Stimulated activated CD4-positive, alpha-beta T cell treated with anti-CD3 and anti-CD28 coated beads, Interleukin-4, amount 100 ng/mL, for 48 hours (primary cell): ENCODE data around the gene NCBP2L.
"Not testable (repeated sequence)": the region's sequence is repeated elsewhere in the genome, so short reads cannot be mapped to it uniquely, and the experiment has no call there.

Experiments used
- DNase-seq, 2 donors: peaks; one replicate each; pipeline ENCODE4 v3.0.0-alpha.2; 2020; ENCODE audit warnings: low read depth in 2 of 2

Gene NCBP2L

GRCh38 chrX:107810053-107810452, 32.5 kb downstream of the NCBP2L start:
- not testable (repeated sequence) for DNase-seq

GRCh38 chrX:107818900-107819521, 41.5 kb downstream of the NCBP2L start:
- no peak for DNase-seq

DNA sequence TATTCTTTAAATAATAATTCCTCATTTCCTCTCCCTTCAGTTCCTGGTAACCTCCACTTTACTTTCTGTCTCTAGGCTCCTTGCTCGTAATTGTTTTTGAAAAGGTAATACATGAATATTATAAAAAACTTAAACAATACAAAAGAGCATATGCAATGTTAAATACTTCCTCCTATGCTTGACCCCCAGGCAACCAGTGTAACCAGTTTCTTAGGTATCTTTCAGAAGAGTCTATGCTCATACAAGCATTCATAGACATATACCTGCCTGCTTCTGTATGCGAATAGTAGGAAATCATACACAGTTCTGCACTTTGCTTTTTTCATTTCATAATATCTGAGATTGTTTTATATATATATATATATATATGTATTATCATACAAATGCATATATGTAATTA, 45.5 kb downstream of the NCBP2L start:
- no peak for DNase-seq

- DNase-seq: no peak
Measured at GRCh38 chrX:107823456-107823855, 45.9 kb downstream of the NCBP2L start.

DNA sequence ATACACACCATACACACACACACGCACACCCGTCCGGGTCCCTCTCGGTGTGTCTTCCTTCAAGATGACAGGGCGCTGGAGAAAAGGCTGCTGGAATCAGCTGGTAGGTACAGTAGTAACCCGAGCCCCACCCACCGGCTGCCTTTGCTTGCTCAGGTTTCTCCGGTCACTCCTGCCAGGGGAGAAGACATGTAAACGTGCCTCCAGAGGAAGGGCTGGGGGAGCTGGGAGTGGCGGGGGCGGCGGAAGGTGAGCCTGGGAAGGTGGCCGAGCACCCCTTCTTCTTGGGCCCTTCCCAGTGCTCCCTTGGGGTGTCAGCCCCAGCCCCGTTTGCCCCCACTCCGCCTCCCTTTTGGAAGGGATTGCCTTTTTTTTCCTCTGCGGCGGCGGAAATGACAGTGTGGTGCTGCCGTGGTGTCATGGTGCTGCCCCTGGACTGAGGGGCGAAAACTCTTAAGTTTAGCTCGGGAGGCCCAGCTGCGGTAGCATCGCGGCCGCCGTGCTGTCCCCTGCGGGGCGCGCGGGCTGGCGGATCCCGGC, 48.2 kb downstream of the NCBP2L start, which contains the start of gene MID2:
TSS of gene MID2 (plus strand) at position 169 of the 540 bp plus-strand sequence. CDS start 561 bp downstream, outside the sequence.
- DNase-seq: peak; percentile 32 to 35

- peak; percentile 6 to 14 for DNase-seq
Measured at GRCh38 chrX:107826238-107827029, 48.9 kb downstream of the NCBP2L start.

DNA sequence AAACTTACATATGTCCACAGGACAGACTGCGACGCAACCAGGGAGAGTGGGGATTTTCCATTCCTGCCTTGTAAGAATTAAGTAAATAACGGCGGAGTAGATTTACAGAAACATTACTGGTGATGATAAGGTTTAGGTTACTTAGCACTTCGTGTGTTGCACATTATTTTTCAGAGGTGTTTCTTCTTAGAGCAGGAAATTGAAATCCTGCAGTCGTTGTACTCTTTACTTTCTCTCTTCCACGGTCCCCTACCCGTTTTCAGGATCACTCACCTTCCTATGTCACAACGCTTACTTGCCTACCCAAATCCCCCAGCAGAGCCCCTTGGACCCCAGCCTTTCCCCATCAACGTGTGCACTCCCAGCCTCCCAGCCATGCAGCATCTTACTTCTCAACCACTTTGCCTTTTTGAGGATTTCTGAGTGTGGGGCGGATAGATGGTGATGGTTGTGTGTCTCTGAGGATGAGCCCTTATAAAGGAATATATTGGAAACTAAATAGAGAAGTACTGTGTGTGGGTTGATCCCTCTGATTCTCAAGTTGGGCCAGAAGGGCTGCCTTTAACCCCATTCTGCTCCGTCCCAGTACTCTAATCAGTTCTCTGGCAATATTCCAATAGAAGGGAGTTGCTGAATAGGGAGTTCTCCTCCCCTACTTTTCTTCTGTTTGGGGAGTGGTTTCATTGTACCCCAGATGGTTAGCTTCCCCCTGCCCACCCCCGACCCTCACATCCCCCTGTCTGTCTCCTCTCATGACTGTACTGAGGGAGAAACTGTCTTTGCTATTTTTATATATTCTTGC, 49.7 kb downstream of the NCBP2L start:
- no peak for DNase-seq

DNA sequence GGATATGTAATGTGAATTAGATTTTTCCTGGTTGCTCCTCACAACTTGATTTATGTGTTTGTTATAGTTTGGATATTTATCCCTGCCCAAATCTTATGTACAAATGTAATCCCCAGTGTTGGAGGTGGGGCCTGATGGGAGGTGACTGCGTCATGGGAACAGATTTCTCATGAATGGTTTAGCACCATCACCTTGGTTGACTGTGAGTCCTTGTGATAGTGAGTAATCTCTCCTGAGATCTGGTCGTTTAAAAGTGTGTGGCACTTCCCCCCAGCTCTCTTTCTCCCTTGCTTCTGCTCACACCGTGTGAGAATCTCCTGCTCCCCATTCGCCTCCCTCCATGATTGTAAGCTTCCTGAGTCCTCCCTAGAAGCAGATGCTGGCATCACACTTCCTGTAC, 50.3 kb downstream of the NCBP2L start:
- no peak for DNase-seq

GRCh38 chrX:107829878-107830277, 52.3 kb downstream of the NCBP2L start:
- DNase-seq: no peak

DNA sequence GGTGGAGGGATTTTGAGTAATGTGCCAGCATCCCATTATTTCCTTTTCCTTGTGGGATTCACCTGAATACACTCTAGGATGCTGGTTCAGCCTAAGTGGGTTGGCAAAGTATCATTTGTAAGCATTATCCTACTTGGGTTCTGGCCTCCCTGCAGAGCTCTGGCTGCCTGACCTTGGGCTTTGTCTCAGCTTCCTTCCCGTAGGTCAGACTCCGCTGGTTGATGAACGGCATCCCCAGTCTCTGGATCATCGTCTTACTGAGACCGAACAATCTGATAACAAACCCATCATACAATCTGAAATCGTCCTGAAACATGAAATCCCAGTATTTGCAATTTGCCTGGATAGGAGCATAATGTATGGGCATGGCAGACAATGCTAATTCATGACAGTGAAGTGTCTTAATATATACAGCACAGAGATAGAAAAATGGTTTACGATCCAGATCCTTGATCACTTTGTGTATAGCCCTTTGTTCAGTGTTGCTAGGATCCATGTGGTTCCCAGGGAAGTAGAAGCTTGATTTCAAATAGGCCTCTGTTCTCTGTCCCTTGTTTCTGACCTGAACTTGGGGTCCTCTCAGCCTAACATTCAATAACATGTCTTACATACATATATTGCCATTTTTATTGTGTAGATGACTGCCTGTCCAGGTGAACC, 53.7 kb downstream of the NCBP2L start:
- DNase-seq: no peak

DNA sequence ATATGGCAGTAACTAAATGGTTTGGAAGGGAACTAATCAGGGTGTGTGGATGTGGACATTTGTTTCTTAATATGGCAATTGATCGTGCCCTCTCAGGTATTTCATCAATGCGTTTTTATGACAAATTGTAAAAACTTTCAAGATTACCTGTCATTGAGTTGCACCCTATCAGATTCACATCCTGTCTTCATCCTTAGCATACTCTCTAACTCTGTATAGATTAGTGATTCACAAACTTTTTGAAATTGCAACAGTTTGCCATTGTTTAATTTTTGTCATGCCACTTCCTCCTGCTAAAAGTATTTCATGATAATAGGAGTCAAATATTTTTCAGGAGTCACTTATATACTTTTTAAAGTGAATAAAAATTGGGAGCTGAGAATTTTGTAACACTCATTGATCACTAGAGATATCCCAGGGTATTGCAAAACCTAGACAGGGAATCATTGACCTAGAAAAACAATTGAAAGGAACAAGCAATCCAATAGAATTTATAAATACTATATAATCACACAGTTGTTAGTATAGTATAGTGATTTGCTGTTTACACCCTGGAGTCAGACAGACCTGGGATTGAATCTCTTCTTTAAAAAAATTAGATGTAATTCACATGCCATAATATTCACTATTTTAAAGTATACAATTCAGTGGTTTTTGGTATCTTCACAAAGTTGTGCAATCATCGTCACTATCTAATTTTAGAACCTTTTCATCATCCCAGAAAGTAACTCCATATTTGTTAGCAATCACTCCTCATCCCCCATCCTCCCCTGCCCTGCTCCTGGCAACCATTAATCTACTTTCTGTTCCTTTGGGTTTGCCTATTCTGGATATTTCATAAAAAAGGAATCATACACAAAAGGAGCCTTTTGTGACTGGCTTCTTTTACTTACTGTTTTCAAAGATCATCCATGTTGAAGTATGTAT, 57.0 kb downstream of the NCBP2L start:
- DNase-seq: no peak

GRCh38 chrX:107836958-107837357, 59.4 kb downstream of the NCBP2L start:
- DNase-seq: no peak

GRCh38 chrX:107840971-107841370, 63.4 kb downstream of the NCBP2L start:
- no peak for DNase-seq

DNA sequence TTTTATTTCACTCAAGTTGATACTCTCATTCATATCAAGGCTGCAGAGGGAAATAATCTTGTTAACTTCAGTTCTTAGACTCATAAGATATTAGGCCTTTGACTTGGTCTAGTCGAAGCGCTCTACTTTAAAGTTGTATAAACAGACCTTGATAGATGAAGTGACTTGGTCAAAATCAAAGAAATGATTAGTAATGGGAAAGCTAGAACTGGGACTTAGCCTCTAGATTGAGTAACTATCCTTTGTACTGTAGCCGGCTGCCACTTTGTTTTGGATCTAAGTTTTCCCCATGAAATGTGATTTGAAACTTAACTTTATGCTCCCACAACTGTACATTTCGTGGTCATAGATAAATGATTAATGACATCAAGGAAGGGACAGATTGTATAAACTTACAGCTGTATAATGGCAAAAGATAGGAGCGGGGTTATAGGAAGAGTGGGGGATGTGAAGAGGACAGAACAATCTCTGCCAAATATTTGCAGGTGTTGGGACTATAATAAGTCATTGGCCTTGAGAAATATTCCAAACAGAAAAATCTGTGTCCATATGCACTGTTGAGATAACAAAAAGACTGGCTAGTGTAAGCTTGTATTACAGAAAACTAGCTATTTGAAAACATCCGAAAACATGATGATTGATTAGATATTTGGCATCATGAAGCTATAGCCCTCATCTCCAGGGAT, 65.3 kb downstream of the NCBP2L start:
- no peak for DNase-seq
